ENCODE measurements around the gene PRR5L. TPM values are rescaled to one million over a fixed set of nuclear protein-coding genes. Genes with fewer than 3 reads are reported as not detected.

Gene PRR5L
- polyA plus RNA-seq, 3 donors, result 3.5 to 16.0 (median 7.4) TPM

DNA sequence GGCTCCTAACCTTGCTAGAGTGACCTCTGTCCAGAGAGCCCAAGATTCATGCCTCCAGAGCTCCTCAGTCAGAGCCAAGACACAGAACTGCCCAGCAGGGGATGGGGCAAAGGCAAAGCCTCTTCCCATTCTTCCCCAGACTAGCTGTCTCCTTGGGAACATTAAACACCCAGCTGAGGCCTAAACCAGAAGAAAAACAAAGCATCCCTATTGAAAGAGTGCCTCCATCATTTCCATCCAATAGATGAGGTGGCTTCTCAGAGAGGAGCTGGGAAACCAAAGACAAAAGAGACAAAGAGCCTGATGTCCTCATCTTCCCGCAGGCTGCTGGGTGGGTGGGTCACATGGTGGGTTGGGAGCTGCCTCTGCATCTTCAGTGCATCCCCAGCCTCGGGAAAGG is 44.3 kb upstream of the PRR5L start:
- Mint-ChIP-seq H3K4me3 (no peak overlapping the region), H3K36me3 (no peaks in the 10 kb centered on the region), H3K27ac (no peak overlapping the region), H3K4me1 (peaks cover 10% of the 10 kb centered on the region), H3K9me3 (peaks cover 1 to 14% (median 3%) of the 10 kb centered on the region in 7 donors), H3K27me3 (ENCODE audit: low read depth in 3 of 3) (peaks cover 5 to 20% (median 10%) of the 10 kb centered on the region in 3 donors)
- Histone ChIP-seq H3K9me3 (replicated peaks in 1 of 2; ENCODE audit: control insufficient read depth in 1 of 2, insufficient read depth in 1 of 2, low read length in 2 of 2) (peaks cover 0 to 4% of the 10 kb centered on the region in 2 donors), H3K27me3 (ENCODE audit: control insufficient read depth in 2 of 2, insufficient read depth in 2 of 2, low read length in 2 of 2) (peaks cover 5 to 8% of the 10 kb centered on the region in 2 donors), H3K4me1 (ENCODE audit: control insufficient read depth in 1 of 2, insufficient read depth in 2 of 2, low read length in 2 of 2) (peaks cover 0 to 6% of the 10 kb centered on the region in 2 donors), H3K4me3 (replicated peaks in 1 of 3; ENCODE audit: low read depth in 2 of 3, low read length in 3 of 3) (no peak overlapping the region), H3K36me3 (replicated peaks in 1 of 2; ENCODE audit: control insufficient read depth in 1 of 2, insufficient read depth in 2 of 2, low read length in 2 of 2) (no peaks in the 10 kb centered on the region), H2AFZ (ENCODE audit: insufficient read depth, low read depth, low read length, poor library complexity, severe bottlenecking) (no peak overlapping the region), H3K27ac (ENCODE audit: low read depth in 1 of 2, low read length in 2 of 2) (no peak overlapping the region), H3K9ac (ENCODE audit: insufficient read depth, low read length, poor library complexity, severe bottlenecking) (no peak overlapping the region), H3K4me2 (replicated peaks; ENCODE audit: extremely low read depth, low read length, poor library complexity, severe bottlenecking) (no peak overlapping the region), H4K20me1 (ENCODE audit: insufficient read depth, low read length) (no peaks in the 10 kb centered on the region), H3K79me2 (ENCODE audit: insufficient read depth, low read length) (no peaks in the 10 kb centered on the region)
- TF ChIP-seq, protein P1, sequence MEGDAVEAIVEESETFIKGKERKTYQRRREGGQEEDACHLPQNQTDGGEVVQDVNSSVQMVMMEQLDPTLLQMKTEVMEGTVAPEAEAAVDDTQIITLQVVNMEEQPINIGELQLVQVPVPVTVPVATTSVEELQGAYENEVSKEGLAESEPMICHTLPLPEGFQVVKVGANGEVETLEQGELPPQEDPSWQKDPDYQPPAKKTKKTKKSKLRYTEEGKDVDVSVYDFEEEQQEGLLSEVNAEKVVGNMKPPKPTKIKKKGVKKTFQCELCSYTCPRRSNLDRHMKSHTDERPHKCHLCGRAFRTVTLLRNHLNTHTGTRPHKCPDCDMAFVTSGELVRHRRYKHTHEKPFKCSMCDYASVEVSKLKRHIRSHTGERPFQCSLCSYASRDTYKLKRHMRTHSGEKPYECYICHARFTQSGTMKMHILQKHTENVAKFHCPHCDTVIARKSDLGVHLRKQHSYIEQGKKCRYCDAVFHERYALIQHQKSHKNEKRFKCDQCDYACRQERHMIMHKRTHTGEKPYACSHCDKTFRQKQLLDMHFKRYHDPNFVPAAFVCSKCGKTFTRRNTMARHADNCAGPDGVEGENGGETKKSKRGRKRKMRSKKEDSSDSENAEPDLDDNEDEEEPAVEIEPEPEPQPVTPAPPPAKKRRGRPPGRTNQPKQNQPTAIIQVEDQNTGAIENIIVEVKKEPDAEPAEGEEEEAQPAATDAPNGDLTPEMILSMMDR (IDR thresholded peaks at IDR 0.05), result no peak
- intact Hi-C loops (cut with micrococcal nuclease), result no loop called here
- DNase-seq, result no peak
- no CpG with 5 or more reads among the region's 2 CpGs for WGBS (ENCODE audit: insufficient coverage)

GRCh38 chr11:36253238-36253637 is 42.9 kb upstream of the PRR5L start:
- peaks cover 0 to 5% of the 10 kb centered on the region in 2 donors for H3K4me1 ChIP-seq (ENCODE audit: control insufficient read depth in 1 of 2, insufficient read depth in 2 of 2, low read length in 2 of 2)
- no peak overlapping the region for H3K27ac ChIP-seq (ENCODE audit: low read depth in 1 of 2, low read length in 2 of 2)
- H3K4me3 Mint-ChIP-seq, result no peak overlapping the region
- no peak overlapping the region for H2AFZ ChIP-seq (ENCODE audit: insufficient read depth, low read depth, low read length, poor library complexity, severe bottlenecking)
- H4K20me1 ChIP-seq (ENCODE audit: insufficient read depth, low read length), result no peaks in the 10 kb centered on the region
- H3K27me3 ChIP-seq (ENCODE audit: control insufficient read depth in 2 of 2, insufficient read depth in 2 of 2, low read length in 2 of 2), result no peaks in the 10 kb centered on the region
- no peaks in the 10 kb centered on the region for H3K36me3 ChIP-seq (replicated peaks in 1 of 2; ENCODE audit: control insufficient read depth in 1 of 2, insufficient read depth in 2 of 2, low read length in 2 of 2)
- H3K9me3 ChIP-seq (replicated peaks in 1 of 2; ENCODE audit: control insufficient read depth in 1 of 2, insufficient read depth in 1 of 2, low read length in 2 of 2), result peaks cover 0 to 4% of the 10 kb centered on the region in 2 donors
- intact Hi-C loops (cut with micrococcal nuclease), result no loop called here
- no peak for DNase-seq
- 71% methylated on average over 3 of the region's 5 CpGs for WGBS (ENCODE audit: insufficient coverage)
- H3K4me1 Mint-ChIP-seq, result peaks cover 8% of the 10 kb centered on the region
- no peak overlapping the region for H3K4me2 ChIP-seq (replicated peaks; ENCODE audit: extremely low read depth, low read length, poor library complexity, severe bottlenecking)
- H3K27me3 Mint-ChIP-seq (ENCODE audit: low read depth in 3 of 3), result peaks cover 9 to 23% (median 11%) of the 10 kb centered on the region in 3 donors
- no peaks in the 10 kb centered on the region for H3K79me2 ChIP-seq (ENCODE audit: insufficient read depth, low read length)
- H3K36me3 Mint-ChIP-seq, result no peaks in the 10 kb centered on the region
- H3K27ac Mint-ChIP-seq, result no peak overlapping the region
- no peak overlapping the region for H3K4me3 ChIP-seq (replicated peaks in 1 of 3; ENCODE audit: low read depth in 2 of 3, low read length in 3 of 3)
- TF ChIP-seq, protein P1 (IDR thresholded peaks at IDR 0.05), result no peak
- H3K9me3 Mint-ChIP-seq, result peaks cover 1 to 14% (median 3%) of the 10 kb centered on the region in 7 donors
- H3K9ac ChIP-seq (ENCODE audit: insufficient read depth, low read length, poor library complexity, severe bottlenecking), result no peak overlapping the region

Data from CD14-positive monocyte (primary cell).